Frontal cortex (tissue), 4 donors: Measurements from ENCODE around the gene NDFIP2. TPM values are rescaled to one million over a fixed set of nuclear protein-coding genes. Genes with fewer than 3 reads are reported as not detected.

Experiments used
- DNase-seq, 2 donors: peaks; one replicate each; pipeline ENCODE4 v3.0.0; 2012; ENCODE audit warnings: low spot score in 2 of 2
- FAIRE-seq: peaks from 2 replicates; lab custom pipeline; 2012; peaks lifted over from hg19 to GRCh38; lab: Jason Lieb, UNC
- total RNA-seq: library from RNA; depleted of rRNA; stranded (reverse); fragments of >200 nt; gene quantifications from one replicate; pipeline ENCODE4 v1.2.3, GENCODE V29; 2014
- donor health status: control.
- donor health status: control.
- donor health status: control.

NDFIP2 gene
- total RNA-seq, 1 donor from 2014 or later: 61.1 TPM

GRCh38 chr13:79457948-79458347, 23.0 kb upstream of the NDFIP2 start:
- DNase-seq (no peak), FAIRE-seq (no peak)

DNA sequence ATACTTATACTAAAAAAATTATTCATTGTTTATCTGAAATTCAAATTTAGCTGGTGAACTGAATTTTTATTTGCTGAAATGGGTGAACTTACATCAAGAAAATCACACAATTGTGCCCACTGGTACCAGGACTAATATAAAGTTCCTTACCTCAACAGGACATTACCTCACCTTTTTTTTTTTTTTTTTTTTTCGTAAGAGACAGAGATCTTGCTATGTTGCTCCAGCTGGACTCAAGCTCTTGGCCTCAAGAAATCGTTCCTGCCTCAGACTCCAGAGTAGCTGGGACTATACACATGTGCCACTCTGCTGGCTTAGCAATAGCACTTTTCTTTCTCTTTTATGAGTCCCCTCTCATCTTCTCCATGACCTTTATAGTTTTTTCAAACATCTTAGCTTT, 22.5 kb upstream of the NDFIP2 start:
- DNase-seq: no peak
- no peak for FAIRE-seq

DNA sequence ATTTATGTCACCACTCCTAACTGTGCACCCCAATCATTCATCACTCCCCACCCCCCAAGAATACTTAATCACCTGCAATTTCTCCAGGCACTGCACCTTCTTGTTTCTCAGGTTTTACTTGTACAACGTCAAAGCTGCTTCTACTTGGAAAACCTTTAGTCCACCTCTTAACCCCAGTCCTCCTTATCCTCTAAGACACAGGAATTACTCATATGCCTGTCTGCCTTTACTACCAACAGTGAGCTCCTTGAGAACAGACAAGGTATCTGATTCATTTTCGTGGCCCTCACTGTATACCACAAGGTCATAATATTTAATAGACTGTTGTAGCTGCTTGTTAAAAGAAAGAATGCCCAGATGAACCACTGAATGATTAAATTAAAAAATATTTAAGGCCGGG, 21.0 kb upstream of the NDFIP2 start:
- FAIRE-seq (no peak), DNase-seq (no peak)

DNA sequence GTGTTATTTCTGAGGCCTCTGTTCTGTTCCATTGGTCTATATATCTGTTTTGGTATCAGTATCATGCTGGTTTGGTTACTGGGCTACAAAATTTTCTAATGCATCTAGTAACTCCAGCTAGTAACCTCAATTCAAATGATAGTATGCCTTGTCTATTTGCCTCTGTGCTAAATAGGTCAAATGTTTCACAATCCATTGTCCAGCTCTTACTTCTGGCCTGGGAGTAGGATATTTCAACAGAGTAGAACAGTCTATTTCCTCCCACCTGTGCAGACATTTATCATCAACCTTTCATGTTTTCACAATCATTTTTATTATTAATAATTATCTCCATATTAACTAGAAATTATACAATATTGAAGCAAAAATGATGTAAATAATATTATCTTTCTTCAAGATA, 18.1 kb upstream of the NDFIP2 start:
- FAIRE-seq (no peak), DNase-seq (no peak)

- DNase-seq: no peak
- no peak for FAIRE-seq
Measured at GRCh38 chr13:79463604-79464003, 17.4 kb upstream of the NDFIP2 start.

- FAIRE-seq: no peak
Measured at GRCh38 chr13:79466872-79467271, 14.1 kb upstream of the NDFIP2 start.

DNA sequence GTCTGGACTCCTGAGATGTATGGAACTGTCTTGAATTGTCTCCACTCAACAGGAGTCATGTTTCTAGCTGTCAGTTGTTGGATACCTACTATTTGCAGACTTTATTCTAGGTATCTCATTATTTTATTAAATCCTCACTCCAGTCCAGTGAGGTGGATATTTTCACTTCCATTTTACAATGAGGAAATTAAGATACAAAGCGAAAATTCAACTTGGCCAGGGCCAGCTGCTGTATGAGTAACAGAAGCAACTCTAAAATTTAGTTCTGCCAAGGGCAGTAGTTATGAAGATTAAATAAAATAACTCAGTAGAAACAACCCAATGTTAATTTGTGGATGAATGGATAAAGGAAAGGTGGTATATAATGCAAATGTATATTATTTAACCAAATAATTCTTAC, 12.6 kb upstream of the NDFIP2 start:
- FAIRE-seq (no peak), DNase-seq (no peak)

More at GRCh38 chr13:79466872-79467271, 14.1 kb upstream of the NDFIP2 start:
- no peak for DNase-seq

DNA sequence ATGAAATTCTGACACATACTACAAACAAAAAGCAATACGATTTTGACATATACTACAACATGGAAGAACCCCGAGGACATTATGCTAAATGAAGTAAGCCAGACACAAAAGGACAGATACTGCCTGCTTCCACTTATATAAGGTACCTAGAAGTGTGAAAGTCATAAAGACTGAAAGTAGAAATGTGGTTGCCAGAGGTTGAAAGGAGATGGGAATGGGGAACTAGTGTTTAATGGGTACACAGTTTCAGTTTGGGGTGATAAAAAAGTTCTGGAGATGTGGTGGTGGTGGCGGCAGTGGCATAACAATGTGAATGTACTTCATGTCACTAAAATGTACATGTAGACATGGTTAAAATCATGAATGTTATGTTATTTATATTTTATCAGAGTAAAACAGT, 12.1 kb upstream of the NDFIP2 start:
- no peak for DNase-seq
- no peak for FAIRE-seq

- FAIRE-seq (no peak), DNase-seq (no peak)
Measured at GRCh38 chr13:79469608-79470007, 11.3 kb upstream of the NDFIP2 start.

DNA sequence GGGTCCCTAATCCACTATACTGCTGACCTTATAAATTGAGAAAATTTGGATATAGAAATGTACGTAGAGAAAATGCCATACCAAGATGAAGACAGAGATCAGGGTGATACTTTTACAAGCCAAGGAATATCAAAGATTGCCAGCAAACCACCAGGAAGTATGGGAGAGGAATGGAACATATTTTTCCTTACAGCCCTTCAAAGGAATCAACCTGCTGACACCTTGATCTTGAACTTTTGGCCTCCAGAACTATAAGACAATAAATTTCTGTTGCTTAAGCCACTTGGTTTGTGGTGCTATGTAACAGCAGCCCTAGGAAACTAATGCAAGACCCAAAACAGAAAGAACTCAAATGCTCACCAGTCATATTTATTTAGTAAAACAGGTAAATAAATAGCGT, 10.3 kb upstream of the NDFIP2 start:
- no peak for DNase-seq
- no peak for FAIRE-seq

- FAIRE-seq (no peak), DNase-seq (no peak)
Measured at GRCh38 chr13:79475569-79475968, 5.4 kb upstream of the NDFIP2 start.

GRCh38 chr13:79477968-79478367, 3.0 kb upstream of the NDFIP2 start:
- FAIRE-seq (no peak), DNase-seq (no peak)

DNA sequence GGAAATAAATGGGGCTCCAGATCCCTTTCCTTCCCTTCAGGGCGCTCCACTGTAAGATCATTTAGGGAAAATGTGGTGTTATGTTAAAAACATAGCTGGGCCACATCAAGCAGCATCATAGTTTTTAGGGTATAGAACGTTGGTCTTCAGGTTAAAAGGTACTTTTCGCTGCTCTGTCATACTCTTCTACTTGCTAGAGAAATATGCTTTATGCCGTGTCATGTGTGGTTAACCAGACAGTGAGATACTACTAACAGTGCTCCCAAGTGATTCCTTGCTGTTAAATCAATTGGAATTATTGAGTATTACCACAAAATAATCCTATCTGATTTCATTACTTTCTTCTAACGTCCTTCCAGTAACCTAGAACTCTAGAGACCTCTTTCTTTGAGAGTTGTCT, 1.1 kb upstream of the NDFIP2 start:
- DNase-seq: no peak
- FAIRE-seq: no peak

GRCh38 chr13:79481685-79482052, 714 bp downstream of the NDFIP2 start:
- DNase-seq (no peak), FAIRE-seq (no peak)

DNA sequence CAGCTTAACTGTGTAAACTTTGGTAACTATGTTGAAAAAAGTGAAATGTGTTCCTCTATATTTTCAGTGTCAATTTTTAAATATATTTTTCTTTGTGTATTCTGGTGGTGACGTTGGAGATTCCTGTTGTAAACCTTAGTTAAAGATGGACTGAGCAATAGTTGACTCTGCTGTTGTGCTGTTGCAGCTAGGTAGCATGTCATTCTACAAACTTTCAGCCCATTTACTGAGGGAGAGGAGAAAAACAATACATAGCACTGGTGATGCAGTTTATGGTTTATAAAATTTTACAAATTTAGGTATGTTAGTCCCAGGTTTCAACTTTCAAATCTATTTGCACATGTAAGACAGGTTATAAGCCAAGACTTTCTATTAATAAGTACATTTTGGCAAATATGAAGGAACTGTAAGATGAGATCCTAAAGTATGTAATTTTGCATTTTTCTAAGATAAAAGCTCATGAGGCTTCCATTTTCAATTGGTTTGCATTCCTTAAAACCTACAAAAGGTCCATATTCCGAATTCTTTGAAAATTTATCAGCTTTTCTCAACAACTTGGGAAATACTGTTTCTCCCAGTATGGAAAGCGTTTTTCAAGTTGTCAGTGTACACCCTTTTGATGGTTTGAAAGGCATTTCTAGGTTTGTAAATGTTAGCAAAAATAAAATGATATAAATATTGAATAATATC, 1.5 kb downstream of the NDFIP2 start:
- no peak for FAIRE-seq
- DNase-seq: no peak

DNA sequence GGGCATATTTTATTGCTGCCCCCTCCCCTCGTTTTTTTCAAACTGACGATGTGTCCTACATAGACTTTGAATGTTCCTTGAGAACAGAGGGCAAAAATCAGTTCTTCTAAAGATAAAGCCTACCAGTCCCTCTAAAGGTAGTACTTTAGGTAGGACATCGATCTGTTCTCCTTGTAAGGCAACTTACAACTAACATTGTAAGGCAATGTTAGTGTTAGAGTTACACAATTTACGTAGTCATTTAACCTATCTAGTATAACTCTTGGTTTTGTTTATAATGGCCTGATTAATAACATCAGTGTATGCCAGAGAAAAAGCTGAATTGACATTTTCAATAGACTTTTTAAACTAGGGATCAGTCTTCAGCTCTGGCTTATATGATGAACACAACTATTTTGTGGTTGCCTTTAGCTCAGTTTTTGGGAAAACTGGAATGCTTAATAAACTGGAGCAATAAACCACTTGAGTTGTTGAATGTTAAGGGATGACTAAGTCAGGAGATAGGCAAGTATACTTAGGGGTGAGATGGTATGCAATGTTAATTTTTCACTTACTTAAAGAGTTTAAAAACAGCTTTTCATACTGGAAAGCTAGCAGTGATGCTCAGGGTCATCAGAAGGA, 2.2 kb downstream of the NDFIP2 start:
- no peak for DNase-seq
- no peak for FAIRE-seq

DNA sequence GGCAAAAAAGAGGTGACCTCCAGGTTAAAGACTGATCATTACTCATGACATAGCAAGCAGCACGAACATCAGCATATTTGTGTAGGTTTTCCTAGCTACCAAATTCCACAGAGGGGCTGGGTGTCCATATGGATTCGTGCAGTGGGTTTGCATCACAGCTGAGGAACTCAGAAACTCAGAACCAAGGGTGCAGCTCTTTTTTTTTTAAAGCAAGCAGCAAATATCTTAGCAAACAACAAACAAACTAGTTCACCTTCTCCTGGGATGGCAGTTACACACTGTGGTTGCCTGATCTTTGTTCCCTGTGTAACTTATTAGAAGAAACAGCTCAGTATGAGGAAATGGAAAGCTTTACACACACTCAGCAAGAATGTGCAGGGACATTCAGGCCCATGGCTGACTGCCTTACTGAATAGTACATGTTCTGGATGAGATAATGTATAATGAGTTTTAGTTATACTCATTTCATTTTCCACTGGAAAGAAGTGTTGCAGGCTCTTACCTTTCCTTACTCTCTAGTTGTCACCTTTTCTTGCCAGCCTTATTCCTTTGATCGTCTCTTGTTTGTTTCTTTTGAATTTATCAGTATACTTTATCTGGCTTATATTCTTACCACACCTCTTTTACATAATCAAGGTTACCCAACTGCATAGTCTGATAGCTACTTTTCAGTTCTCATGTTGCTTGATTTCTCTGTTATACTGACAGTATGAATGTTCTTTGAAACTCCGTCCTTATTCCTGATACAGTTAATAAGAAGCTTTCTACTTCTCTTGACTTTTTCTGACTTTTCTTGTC, 4.3 kb downstream of the NDFIP2 start:
- DNase-seq: no peak
- FAIRE-seq: no peak

DNA sequence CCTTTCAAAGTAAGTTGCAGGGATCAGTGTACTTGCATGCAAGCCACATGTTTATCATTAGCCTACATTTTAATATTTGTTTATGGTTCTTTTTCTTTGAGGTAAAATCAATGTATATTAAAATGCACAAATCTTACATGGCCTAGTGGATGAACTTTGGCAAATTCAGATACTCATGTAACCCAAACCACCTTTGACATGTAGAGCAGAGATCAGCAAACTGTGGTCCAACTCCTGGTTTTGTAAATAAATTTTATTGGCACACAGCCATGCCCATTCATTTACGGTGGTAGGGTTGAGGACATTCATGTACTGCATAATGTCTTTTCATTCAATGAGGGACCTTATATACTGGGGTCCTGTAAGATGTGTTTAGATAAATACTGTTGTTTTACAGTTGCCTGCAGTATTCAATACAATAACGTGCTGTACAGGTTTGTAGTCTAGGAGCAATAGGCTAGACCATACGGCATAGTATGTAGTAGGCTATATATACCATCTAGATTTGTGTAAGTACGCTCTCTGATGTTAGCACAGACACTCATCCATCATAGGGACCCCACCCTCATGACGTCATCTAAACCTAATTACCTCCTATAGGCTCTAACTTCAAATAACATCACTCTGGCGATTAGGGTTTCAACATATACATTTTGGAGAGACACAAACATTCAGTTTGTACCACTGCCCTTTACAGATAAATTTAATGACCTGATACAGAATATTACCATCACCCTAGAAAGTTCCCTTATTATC, 5.7 kb downstream of the NDFIP2 start:
- FAIRE-seq: no peak
- no peak for DNase-seq

- FAIRE-seq: no peak
- no peak for DNase-seq
Measured at GRCh38 chr13:79490326-79490725, 9.4 kb downstream of the NDFIP2 start.

GRCh38 chr13:79490824-79491223, 9.9 kb downstream of the NDFIP2 start:
- DNase-seq (no peak), FAIRE-seq (no peak)

- no peak for FAIRE-seq
- DNase-seq: no peak
Measured at GRCh38 chr13:79491715-79492114, 10.8 kb downstream of the NDFIP2 start.
